Stimulated activated CD4-positive, alpha-beta T cell treated with anti-CD3 and anti-CD28 coated beads, Interleukin-2, amount 100 ng/mL, for 24 hours (primary cell): ENCODE data around the gene CYP4X1.
"Not testable (repeated sequence)": the region's sequence is repeated elsewhere in the genome, so short reads cannot be mapped to it uniquely, and the experiment has no call there.

Source experiments
- DNase-seq, 2 donors: peaks; one replicate each; pipeline ENCODE4 v3.0.0-alpha.2; 2020

The CYP4X1 gene

DNA sequence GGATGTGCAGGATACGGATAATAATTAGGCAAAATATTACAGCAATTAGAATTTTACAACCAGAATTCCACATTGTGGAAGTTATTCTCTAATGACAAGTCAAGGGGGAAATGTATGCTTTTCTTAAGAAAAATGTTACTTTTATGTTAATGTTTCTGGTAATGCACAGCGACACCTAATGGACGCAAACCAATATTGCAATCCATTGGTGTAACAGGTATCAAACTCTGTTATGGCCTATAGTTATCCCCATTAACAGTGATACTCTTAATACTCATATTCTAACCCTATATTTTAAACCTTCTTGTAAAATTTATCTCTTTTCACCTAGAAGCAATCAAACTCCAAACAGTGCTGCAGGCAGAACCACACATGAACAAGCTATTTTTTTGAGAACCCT lies 65.9 kb downstream of the CYP4X1 start:
- DNase-seq: peak; percentile 30 to 32

DNA sequence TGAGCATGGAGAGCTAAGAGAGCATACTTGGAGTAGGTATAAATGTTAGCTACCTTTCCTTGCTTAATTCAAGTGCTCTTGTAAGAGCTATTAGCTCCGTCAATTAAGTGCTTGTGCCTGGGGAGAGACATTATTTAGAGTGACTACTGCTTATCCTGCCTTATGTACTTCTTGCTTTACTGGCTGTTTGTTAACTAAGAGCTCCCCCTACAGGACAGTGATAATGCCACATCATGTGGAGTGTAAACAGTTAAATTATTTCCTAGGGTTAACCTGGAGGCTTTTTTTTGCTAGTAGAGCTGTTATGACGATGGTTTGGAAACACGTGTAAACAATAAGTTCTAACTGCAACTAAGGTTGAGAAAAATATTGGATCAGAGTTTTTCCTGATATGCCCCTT lies 68.0 kb downstream of the CYP4X1 start:
- not testable (repeated sequence) for DNase-seq
